D721Med (cell line): ENCODE measurements around the gene BYSL.
"Not testable (repeated sequence)": the region's sequence is repeated elsewhere in the genome, so short reads cannot be mapped to it uniquely, and the experiment has no call there.

Source experiments
- DNase-seq: peaks from one replicate; pipeline ENCODE4 v3.0.0; 2011; ENCODE audit warnings: low spot score; ENCODE audit not compliant: insufficient read length
- FAIRE-seq: peaks from 2 replicates; lab custom pipeline; 2011; peaks lifted over from hg19 to GRCh38; lab: Jason Lieb, UNC
- TF ChIP-seq, protein P1 (sequence below): IDR thresholded peaks from 2 replicates; pipeline ENCODE4 v1.5.1; 2012; ENCODE audit warnings: mild to moderate bottlenecking, control low read depth; ENCODE audit not compliant: insufficient read depth; ENCODE audit errors: missing control alignments

Gene BYSL

DNA sequence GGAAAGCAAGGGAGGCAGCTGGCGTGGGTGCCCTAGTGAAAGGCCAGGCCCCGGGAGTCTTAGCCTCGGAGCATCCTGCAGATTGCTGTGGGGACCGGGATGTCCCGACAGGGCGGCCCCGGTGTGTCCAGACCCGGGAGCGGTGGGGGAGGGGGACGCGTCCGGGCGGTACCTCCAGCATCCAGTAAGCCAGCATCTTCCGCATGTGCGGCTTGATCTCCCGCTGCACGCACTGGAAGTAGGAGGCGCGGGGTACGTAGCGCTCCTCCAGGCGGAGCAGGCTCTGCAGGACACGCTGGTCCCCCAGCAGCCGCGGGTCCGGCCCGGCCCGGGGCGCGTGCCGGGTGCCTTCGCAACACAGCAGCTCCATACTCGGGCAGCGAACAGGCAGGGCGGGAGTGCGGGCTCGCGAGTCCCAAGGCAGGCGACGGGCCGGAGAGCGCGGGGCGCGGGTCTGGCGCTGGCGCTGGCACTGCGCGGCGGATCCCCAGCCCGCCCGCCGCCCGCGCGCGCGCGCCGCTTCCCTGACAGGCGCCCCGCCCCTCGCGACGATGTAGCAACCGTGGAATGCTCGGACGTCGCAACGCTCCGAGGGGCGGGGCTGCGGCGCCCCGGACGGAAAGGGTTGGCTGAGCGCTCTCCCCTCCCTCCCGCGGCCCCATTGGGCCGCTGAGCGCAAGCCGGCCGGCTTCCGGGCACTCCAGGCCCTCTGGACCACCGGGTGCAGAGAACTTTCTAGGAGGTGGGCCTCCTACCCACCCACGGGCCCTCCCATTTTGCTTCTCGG lies 20.2 kb downstream of the BYSL start, which contains the start of gene CCND3:
Gene CCND3 (minus strand): TSS at position 529 of the 787 bp plus-strand sequence. CDS start 159 bp downstream, at position 370.
- TF ChIP-seq, protein P1, sequence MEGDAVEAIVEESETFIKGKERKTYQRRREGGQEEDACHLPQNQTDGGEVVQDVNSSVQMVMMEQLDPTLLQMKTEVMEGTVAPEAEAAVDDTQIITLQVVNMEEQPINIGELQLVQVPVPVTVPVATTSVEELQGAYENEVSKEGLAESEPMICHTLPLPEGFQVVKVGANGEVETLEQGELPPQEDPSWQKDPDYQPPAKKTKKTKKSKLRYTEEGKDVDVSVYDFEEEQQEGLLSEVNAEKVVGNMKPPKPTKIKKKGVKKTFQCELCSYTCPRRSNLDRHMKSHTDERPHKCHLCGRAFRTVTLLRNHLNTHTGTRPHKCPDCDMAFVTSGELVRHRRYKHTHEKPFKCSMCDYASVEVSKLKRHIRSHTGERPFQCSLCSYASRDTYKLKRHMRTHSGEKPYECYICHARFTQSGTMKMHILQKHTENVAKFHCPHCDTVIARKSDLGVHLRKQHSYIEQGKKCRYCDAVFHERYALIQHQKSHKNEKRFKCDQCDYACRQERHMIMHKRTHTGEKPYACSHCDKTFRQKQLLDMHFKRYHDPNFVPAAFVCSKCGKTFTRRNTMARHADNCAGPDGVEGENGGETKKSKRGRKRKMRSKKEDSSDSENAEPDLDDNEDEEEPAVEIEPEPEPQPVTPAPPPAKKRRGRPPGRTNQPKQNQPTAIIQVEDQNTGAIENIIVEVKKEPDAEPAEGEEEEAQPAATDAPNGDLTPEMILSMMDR: no peak
- FAIRE-seq (no peak), DNase-seq (peak; percentile 68)

DNA sequence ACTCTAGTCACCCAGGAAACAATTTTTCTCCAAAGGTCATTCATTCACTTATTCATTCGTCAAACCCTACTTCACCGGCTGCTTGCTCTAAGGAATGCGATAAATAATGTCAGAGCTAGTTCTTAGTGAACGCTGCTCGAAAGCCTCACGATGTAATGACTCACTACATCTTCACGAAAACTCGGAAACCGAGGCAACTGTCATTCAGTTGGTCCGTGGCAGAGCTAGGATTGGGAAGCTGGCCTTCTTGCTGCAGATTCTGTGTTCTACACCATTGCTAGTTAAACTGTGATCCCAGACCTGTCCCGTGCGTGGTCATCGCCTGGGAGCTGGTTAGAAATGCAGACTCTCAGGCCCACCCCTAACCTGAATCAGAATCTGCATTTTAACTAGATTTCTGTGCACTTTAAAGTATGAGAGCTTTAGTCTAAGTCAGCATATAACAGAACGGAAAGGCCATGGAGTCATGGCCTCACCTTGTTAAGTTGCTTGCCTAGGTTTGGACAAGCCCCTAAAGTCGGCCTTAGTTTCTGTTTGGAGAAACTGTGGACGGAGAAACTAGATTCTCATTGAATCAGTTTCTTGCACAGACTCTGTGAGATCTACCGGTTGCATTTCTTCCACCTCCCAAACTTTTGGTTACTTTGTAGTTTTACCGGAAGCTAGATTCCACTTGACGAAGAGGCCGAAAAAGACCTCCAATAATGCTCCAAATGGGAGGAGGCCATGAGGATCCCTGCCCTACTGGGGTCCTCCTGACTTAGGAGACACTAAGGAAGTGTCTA lies 21.0 kb downstream of the BYSL start:
- no peak for FAIRE-seq
- DNase-seq: no peak
- TF ChIP-seq, protein P1: no peak

DNA sequence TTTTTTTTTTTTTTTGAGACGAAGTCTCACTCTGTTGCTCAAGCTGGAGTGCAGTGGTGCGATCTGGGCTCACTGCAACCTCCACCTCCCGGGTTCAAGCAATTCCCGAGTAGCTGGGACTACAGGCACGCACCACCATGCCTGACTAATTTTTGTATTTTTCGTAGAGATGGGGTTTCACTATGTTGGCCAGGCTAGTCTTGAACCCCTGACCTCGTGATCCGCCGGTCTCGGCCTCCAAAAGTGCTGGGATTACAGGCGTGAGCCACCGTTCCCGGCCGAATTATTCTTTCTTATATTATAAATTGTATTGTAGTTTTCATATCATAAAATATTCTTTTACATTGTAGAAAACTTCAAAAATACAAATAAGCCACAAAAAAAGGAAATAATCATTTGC lies 21.6 kb downstream of the BYSL start:
- DNase-seq, FAIRE-seq: not testable (repeated sequence)

DNA sequence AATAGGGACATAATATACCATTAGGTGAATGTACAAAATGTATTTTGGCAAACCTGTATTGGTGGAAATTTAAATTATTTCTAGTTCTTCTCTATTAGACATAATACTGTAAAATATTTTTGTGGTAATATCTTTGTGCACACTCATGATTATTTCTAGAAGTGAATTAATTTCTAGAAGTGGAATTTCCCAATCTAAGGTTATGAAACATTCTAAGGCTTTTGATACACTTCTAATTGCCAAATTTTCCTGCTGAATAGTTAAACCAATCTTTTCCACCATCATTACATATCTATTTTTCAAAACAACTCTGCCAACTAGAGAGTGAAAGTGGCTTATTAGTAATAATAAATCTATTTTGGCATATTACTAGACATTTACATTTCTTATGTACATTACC lies 22.2 kb downstream of the BYSL start:
- TF ChIP-seq, protein P1: no peak

DNA sequence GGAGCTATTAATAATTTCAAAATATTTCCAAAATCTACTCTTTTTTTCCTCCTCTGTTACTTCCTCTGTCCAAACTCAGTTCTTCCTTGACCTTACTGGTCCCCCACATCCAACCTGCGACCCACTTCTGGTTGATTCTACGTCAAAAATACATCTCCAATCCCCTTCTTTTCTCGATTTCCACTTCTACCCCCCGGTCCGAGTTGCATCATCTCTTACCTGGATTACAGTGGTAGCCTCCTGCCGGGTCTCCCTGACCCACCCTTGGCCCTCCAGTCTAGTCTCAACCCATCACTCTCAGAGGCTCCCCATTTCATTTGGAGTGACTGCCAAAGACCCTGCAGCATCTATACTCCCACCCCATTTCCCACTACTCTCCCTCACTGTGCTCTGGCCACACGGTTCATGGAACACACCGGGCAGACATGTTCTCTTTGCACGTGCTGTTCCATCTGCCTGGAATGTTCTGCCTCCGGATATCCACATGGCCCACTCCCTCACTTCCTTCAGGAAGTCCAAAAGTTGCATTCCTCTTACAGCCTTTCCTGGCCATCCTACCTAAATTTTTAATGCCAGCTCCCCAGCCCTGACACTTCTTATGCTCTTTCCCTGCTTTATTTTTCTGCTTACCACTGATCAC lies 26.4 kb downstream of the BYSL start:
- no peak for FAIRE-seq
- TF ChIP-seq, protein P1: no peak
- DNase-seq: no peak

More for the DNA sequence above, 22.2 kb downstream of the BYSL start:
- DNase-seq (no peak), FAIRE-seq (no peak)

DNA sequence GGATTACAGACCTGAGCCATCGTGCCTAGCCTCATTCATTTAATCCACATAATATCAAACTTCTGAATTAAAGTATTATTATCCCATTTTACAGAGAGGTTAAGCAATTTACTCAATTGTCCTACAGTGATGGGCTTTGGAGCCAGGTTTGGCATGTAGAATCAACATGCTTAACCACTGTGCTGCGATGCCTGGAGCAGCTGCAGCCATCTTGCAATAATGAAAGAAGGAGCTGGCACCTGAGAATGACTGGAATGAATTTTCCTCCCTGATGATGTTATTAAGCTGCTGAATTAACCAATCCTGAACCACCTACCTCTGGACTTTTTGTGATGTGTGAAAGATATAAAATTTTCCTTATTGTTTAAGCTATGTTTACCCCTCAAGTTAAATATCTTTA lies 33.4 kb downstream of the BYSL start:
- FAIRE-seq: no peak
- DNase-seq: no peak
- TF ChIP-seq, protein P1: no peak

DNA sequence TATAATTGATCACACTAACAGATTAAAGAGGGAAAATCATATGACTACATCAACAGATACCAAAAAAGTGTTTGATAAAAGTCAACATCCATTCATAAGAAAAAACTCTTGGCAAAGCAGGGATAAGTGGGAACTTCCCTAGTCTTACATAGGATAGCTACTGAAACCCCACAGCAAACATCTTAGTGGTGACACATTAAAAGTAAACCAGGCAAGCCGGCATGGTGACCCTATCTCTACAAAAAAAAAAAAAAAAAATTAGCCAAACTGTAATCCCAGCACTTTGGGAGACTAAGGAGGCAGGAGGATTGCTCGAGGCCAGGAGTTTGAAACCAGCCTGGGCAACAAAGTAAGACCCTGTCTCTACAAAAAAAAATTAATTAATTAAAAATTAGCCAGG lies 34.1 kb downstream of the BYSL start:
- TF ChIP-seq, protein P1: no peak
- no peak for FAIRE-seq

More for the DNA sequence above, 34.1 kb downstream of the BYSL start:
- DNase-seq: no peak
